ENCODE measurements around the gene RNF144A. TPM values are rescaled to one million over a fixed set of nuclear protein-coding genes. Genes with fewer than 3 reads are reported as not detected.

The RNF144A gene
- total RNA-seq, 1 experiment from 2014 or later: 13.0 TPM

- TF ChIP-seq REST (IDR thresholded peaks at IDR 0.05; ENCODE audit: low read depth): no peak
- no peak for TF ChIP-seq YY1 (IDR thresholded peaks at IDR 0.05; ENCODE audit: extremely low read depth, insufficient replicate concordance, low read depth, low read length)
- no peak for TF ChIP-seq ATF3 (IDR thresholded peaks at IDR 0.05)
- TF ChIP-seq CTCF (IDR thresholded peaks at IDR 0.05 in 2 of 3, conservative IDR thresholded peaks at IDR 0.05 in 1 of 3; ENCODE audit: borderline replicate concordance in 1 of 3, insufficient read depth in 1 of 3, low read depth in 2 of 3, low read length in 2 of 3): no peak
- no peak for TF ChIP-seq RAD21 (IDR thresholded peaks at IDR 0.05; ENCODE audit: low read depth)
Observed at GRCh38 chr2:7004636-7005035, 87.4 kb downstream of the RNF144A start (continued).

- intact Hi-C loops (cut with micrococcal nuclease): no loop called here
- no peaks in the 10 kb centered on the region for H3K4me1 ChIP-seq (ENCODE audit: control insufficient read depth in 1 of 2, insufficient read depth in 2 of 2, low read length in 2 of 2)
- H3K36me3 ChIP-seq (ENCODE audit: control insufficient read depth in 1 of 2, insufficient read depth in 2 of 2, low read length in 2 of 2): no peaks in the 10 kb centered on the region
- CTCF ChIA-PET: no interaction called here
- H3K4me3 ChIP-seq (replicated peaks in 1 of 2; ENCODE audit: low read depth in 1 of 2, low read length in 2 of 2): no peak overlapping the region
- no peaks in the 10 kb centered on the region for H3K79me2 ChIP-seq (ENCODE audit: insufficient read depth, low read length)
- no peak overlapping the region for H3K4me2 ChIP-seq (ENCODE audit: low read length)
- no peak overlapping the region for H3K9ac ChIP-seq (ENCODE audit: low read length)
- no peaks in the 10 kb centered on the region for H3K9me2 ChIP-seq (ENCODE audit: insufficient read depth)
- no TSS peak for BruUV-seq (replicated peaks)
- no peaks in the 10 kb centered on the region for H4K20me1 ChIP-seq (ENCODE audit: insufficient read depth)
- no peak for DNase-seq (ENCODE audit: low read depth, low spot score)
- ATAC-seq: no peak
- H3K27me3 ChIP-seq (ENCODE audit: insufficient read depth, low read length): no peaks in the 10 kb centered on the region
- RAD21 ChIA-PET (ENCODE audit: low non-redundant PET in 1 of 2, low total read pairs in 2 of 2, uncharacterized antibody in 2 of 2, unreplicated experiment in 2 of 2): no interaction called here
- POLR2A ChIA-PET: no interaction called here
- no peak overlapping the region for H3K27ac ChIP-seq (ENCODE audit: low read depth, low read length)
- no peak overlapping the region for H2AFZ ChIP-seq (ENCODE audit: low read depth, low read length, poor library complexity, severe bottlenecking)
- no peaks in the 10 kb centered on the region for H3K9me3 ChIP-seq (ENCODE audit: control insufficient read depth in 1 of 2, insufficient read depth in 1 of 2, low read depth in 1 of 2, low read length in 2 of 2)
- TF ChIP-seq SP1 (IDR thresholded peaks at IDR 0.05; ENCODE audit: low read depth) (no peak), ELF1 (IDR thresholded peaks at IDR 0.05; ENCODE audit: borderline replicate concordance, low read depth) (no peak), FOSL1 (IDR thresholded peaks at IDR 0.05; ENCODE audit: low read depth) (no peak), EZH2phosphoT487 (IDR thresholded peaks at IDR 0.05; ENCODE audit: borderline replicate concordance) (no peak), CEBPB (IDR thresholded peaks at IDR 0.05; ENCODE audit: low read depth) (no peak), MAX (IDR thresholded peaks at IDR 0.05) (no peak), ZNF274 (IDR thresholded peaks at IDR 0.05; ENCODE audit: low read depth, low read length) (no peak), REST (IDR thresholded peaks at IDR 0.05; ENCODE audit: low read depth) (no peak), SIN3A (IDR thresholded peaks at IDR 0.05; ENCODE audit: low read depth) (no peak), EGR1 (IDR thresholded peaks at IDR 0.05; ENCODE audit: low read depth) (no peak), EZH2 (IDR thresholded peaks at IDR 0.05) (no peak)
Observed at GRCh38 chr2:7007488-7007845, 90.3 kb downstream of the RNF144A start.

Data from HCT116 (cell line).